Occipital lobe (tissue), 2 donors: ENCODE results near the gene ADAM17. TPM values are rescaled to one million over a fixed set of nuclear protein-coding genes. Genes with fewer than 3 reads are reported as not detected.
A peak's percentile ranks its signal among the peaks of the same experiment; 100 is the strongest.
"Not testable (repeated sequence)": the region's sequence is repeated elsewhere in the genome, so short reads cannot be mapped to it uniquely, and the experiment has no call there.

Experiments used
- DNase-seq: peaks from one replicate; lab custom pipeline; 2025; lab: John Stamatoyannopoulos, UW
- total RNA-seq: library from RNA; depleted of rRNA; stranded (reverse); fragments of >200 nt; gene quantifications from one replicate; pipeline ENCODE4 v1.2.3, GENCODE V29; 2014

The ADAM17 gene
- total RNA-seq, 1 donor from 2014 or later, result 31.2 TPM

DNA sequence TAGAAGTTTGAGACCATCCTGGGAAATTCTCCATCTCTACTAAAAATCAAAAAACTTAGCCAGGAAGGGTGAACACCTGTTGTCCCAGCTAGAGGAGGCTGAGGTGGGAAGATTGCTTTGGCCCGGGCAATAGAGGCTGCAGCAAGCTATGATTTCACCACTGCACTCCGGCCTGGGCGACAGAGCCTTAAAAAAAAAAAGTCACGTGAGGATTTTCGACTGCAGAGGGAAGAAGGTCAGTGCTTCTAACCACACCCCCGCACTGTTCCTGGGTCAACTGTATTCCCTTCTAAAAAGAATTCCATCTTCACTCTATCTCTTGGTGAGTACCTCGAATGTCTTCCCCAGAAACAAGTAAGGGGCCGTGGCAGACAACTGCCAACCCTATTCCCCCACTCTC is 31.3 kb downstream of the ADAM17 start:
- DNase-seq, result no peak

DNA sequence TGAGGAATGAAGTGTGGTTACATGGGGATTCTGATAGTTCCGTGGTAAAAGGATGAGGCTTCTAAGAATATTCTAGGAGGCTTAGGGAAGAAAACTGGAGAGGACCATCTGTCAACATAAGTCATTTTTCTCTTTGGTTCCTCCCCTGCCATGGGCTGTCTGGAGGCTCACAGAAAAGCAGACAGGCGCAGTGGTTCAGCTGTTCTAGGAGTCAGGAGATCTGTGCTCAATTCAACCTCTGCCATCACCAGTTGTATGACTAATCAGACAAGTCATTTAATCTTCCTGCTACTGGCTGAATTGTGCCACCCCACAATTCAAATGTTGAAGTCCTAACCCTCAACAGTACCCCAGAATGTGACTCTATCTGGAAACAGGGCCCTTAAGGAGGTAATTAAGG is 36.4 kb downstream of the ADAM17 start:
- DNase-seq, result no peak

DNA sequence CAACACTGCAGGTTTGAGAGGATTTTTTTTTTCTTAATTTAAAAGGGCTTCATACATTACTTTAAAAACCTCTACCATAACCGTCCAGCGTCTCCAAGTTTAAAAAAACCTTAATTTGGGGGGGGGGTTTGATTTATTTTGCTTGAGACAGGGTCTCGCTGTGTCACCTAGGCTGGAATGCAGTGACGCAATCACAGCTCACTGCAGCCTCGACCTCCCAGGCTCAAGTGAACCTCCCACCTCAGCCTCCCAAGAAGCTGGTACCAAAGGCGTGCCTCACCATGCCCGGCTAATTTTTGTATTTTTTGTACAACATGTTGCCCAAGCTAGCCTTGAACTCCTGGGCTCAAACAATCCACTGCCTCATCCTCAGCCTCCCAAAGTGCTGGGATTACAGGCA is 36.9 kb downstream of the ADAM17 start:
- DNase-seq, result no peak

DNA sequence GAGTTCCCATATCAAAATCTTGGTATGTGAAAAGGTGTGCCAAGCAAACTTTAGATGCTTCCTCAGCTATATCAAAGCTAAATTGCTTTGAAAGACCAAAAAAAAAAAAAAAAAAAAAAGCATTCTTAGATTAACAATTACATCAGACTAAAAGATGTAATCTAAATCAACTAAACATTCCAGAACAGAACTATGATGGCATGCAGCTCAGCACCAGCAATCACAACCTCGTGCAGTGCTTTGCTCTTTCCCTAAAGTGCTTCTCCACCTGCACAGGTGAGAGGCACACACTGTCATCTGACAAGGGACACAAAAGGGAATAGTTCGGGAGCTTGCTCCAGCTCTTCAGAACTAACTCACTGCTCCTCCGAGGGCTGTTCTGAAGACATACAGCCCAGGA is 37.5 kb downstream of the ADAM17 start:
- DNase-seq, result no peak

DNA sequence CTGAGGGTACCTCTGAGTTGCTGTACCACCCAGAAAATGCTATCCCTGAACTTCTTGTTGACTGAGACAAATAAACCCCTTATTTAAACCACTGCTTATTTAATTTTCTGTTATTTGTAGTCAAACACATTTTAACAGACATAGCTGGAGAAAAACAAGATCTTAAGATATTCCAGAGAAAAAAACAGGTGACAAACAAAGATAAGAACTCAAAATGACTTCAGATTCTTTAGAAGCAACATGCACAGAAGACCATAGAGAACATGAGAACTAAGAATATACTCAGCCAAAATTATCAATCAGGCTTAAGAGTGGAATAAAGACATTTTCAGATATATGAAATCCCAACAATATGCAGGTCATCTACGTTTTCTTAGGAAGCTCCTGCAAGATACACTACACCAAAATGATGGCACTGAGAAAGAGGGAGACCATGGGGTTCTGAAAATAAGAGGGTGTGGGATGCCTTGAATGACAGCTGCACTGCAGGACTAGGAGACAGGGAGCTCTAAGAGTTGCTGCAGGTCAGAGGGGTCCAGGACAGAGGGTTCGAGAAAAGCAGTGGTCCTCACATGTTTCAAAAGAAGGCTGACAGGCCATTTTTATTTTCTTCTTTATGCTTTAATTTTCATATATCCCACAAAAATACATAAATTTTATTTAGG is 38.4 kb downstream of the ADAM17 start:
- DNase-seq, result no peak

DNA sequence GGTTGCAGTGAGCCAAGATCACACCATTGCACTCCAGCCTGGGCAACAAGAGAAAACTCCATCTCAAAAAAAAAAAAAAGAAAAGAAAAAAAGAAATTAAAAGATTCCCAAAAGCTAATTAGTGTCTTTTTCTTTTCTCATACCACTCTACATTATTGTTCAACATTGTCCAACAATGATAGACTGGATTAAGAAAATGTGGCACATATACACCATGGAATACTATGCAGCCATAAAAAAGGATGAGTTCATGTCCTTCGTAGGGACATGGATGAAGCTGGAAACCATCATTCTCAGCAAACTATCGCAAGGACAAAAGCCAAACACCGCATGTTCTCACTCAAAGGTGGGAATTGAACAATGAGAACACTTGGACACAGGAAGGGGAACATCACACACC is 41.7 kb downstream of the ADAM17 start:
- not testable (repeated sequence) for DNase-seq

DNA sequence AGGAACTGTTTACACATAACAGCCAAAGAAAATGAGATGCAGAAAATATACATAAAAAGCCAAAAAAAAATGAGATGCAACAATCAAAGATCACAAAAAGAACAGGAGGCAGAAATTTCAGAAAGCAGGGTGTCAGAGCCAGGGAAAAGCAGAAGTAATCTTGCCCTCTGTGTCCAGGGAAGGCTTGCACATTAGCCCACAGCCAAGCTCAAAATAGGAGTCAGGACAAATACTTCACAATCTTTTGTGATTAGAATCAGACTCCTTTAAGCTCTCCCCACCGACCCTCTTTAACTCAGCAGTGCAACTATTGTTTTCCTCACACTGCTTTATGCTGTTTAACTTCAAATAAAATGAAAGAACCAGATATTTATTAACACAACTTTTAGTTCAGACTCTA is 46.7 kb downstream of the ADAM17 start:
- no peak for DNase-seq

DNA sequence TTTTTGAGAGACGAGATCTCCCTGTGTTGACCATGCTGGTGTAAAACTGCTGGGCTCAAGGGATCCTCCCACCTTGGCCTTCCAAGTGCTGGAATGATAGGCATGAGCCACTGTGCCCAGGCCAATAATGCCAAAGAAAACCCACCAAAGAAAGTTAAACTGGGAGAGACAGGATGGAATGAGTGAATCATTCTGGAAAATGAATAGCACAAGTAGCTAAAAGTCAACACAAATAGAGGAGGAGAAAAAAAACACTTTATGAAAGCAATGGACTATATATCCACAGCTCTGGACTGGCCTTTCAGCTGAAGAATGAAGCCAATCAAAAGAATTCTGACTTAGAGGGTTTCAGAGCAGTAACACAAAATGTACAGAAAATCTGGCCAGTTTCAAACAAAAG is 57.4 kb downstream of the ADAM17 start:
- DNase-seq, result no peak

DNA sequence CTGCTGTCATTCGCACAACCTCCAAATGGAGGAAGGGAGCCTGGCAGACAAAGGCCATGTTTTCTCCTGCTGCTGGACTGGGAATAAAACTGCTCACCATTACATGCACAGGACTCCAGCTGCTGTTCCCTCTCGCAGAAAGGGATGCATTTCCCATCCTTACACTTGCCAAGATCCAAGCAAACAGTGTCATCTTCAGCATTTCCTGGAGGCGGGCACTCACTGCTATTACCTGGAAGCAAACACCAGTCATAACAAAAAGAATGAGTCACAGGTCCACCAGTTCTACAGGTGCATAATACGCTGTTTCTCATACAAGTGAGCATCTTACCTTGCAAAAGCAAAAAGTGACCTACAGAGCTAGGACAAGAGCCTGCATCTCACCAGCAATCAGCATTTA is 58.6 kb downstream of the ADAM17 start:
- no peak for DNase-seq

DNA sequence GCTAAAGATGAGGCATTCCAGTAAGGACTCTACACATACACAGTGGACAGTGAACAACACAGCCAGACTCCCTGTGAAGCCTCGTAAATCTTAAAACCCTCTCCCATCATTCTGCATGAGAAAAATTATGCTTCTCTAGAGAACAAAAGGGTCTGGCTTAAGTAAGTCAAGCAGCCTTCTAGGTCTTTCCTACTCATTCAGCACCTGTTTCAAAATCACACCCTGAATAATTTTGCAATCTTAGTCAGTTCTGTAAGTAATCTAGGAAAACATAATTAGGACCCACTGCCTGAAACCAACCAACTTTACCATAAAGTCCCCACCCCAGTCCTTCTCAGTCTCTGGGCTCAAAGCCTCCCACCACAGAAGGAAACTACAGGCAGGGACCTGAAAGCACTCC is 61.5 kb downstream of the ADAM17 start:
- no peak for DNase-seq

DNA sequence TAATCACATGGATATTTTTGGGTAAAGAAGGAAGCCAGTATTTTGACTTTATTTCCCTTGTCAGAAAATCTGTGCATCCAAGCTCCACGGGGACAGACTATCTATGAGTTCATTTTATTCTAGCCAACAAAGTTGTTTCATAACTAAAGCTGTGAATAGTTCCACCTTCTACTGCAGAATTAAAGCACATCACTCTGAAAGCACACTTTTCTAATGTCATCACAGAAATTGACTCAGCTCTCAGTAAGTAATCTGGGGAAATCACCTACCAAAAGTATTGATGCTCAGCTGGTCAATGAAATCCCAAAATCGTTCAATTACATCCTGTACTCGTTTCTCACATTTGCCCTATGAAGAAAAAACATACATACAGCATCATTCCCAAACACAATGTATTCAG is 62.2 kb downstream of the ADAM17 start:
- no peak for DNase-seq

DNA sequence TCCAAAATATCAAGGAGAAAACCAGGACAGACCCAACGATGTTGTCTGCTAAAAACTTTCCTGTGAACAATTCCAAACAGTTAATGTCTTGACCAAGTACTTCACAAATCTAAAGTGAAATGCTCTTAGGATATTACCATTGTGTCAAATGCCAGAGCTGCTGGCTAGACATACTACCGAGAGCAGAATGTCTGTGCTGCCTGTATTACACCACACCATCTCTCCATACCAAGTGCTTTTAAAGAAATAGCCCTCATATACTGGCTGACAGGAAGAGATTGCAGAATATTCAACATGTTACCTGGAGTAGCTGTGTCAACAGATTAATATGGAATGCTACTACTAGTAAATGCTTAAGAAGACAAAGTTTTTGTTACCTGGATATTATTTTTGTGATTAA is 62.7 kb downstream of the ADAM17 start:
- DNase-seq, result no peak

DNA sequence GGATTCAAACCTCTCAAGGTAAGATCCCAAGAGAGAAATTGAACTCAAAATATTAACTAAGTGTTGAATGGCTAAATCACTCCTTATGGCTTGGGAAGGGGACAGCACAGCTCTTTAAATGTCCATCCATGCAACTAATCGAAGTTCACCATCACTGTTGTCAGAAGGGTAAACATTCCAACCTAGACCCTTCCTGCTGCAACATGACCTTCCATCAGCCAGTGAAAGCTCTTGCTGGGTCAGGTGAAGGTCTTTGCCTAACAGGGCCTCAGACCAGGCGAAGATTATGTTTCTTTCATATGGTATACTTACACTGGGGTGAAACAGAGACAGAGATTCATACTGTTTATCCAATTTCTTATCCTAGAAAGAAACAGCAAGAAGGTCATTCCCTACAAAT is 64.8 kb downstream of the ADAM17 start:
- DNase-seq, result no peak

DNA sequence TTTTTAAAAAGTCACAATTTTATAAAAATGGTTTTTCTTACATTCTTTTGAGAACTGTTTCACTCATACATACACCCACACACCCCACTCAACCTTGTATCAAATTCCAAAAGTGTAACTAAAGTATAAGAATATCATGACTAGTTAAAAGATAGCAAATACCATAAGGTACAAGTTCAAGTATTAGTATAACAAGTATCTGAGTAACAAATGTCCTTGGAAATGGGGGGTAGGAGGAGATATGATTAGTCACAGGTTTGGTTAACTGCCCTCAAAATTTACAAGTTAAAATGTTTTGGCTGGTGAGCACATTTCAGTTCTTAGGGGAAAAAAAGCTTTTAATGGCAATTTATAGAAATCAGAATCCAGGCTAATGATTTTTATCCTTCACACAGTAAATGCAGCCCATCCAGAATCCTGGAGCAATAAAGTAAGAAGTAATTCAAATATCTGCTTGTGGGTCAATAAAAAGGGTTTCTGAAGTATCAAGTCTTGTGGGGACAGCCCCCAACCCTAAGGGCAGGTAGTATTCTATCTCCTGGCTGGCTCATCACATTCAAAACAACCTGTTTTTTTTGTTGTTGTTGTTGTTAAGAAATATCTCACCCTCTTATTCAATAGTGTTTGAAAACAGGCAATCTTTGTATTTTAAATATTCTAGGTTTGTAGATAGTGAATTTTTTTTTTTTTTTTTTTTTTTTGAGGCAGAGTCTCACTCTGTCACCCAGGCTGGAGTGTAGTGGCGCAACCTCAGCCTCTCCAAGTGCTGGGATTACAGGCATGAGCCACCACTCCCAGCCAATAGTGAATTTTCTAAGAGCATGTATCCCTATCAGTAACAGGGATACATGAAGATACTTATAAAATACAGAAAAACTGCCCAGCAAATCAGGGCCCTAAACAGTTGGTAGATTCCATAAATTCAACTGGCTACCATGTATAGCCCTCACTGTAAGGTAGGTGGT is 66.8 kb downstream of the ADAM17 start:
- DNase-seq, result no peak

DNA sequence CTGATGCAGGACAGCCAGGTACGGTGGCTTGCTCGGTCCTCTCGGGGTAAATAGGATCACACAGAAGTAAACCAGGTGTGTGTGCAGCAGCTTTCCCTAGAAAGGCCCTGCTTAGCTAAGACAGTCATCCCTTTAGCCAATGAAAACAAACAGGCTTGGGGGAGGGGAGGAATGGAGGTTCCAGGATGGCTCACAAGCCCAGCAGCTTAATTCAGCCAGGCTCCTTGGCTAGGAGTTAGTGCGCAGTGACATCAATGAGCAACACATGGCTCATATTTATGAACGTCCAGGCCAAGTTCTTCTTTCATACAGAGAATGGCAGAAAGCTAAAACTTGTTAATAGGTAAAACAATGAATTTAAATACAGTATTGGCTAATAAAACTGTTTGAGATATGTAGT is 71.1 kb downstream of the ADAM17 start:
- DNase-seq, result no peak

DNA sequence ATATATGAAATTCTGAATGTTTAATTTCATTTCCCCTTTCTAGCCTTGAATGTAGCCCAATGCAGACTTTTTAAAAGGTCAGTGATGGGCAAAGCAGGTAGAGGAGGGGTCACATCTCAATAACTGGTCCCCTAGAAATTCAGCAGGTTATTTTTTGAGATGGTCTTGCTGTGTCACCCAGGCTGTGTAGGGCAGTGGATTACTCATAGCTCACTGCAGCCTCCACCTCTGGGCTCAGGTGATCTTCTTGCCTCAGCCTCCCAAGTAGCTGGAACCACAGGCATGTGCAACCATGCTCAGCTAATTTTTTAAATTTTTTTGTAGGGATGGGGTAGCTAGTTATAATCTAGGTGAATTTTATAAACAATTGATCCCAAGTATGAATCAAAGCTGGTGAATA is 72.5 kb downstream of the ADAM17 start:
- DNase-seq, result no peak

DNA sequence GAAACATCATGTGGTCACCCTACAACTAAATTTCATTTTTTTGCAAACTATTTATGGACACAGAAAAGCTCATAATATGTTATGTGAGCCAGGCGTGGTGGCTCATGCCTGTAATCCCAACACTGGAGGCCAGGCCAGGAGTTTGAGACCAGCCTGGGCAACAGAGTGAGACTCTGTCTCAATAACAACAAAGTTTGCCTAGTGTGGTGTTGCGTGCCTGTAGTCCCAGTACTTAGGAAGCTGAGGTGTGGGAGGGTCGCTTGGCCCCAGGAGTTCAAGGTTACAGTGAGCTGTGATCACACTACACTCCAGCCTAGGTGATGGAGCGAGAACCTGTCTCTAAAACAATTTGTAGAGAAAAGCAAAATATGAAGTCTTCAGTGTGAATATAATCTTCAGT is 75.5 kb downstream of the ADAM17 start:
- DNase-seq, result no peak

DNA sequence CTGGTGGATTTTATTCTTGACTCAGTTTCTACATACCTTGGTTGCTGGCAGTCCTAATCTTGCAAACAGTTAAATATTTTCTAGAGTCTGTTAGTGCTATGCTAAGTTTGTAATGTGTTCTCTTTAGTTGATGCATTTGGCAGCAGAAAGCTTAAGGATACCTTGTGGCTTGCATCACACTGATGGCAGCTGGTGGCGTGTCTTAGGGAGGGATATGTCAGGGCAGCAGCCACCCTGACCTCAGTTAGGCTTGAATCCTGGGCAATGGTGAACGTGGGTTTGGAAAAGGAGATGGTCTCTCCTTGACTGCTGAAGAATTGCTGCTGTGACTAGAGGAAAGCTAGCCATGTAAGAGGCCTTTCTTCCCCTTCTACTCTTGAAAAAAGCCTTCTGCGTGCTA is 77.1 kb downstream of the ADAM17 start:
- DNase-seq, result no peak

DNA sequence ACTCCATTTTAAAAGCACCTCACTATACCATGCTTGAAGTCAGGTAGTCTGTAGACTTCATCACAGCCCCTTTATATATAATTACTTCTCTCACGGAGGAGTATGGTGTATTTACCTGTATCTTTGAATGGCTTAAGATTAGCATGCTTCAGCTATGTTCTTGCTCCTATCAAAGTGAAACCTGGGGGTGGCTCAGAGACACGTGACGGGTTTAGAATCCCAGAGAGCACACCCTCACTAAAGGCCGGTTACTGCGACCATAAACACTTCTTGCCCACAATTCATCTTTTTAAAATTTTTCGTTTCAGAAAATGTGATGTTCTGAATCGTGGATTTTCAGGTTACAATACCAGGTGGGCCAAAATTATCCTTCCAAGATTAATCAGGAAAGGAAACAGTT is 77.7 kb downstream of the ADAM17 start:
- no peak for DNase-seq

DNA sequence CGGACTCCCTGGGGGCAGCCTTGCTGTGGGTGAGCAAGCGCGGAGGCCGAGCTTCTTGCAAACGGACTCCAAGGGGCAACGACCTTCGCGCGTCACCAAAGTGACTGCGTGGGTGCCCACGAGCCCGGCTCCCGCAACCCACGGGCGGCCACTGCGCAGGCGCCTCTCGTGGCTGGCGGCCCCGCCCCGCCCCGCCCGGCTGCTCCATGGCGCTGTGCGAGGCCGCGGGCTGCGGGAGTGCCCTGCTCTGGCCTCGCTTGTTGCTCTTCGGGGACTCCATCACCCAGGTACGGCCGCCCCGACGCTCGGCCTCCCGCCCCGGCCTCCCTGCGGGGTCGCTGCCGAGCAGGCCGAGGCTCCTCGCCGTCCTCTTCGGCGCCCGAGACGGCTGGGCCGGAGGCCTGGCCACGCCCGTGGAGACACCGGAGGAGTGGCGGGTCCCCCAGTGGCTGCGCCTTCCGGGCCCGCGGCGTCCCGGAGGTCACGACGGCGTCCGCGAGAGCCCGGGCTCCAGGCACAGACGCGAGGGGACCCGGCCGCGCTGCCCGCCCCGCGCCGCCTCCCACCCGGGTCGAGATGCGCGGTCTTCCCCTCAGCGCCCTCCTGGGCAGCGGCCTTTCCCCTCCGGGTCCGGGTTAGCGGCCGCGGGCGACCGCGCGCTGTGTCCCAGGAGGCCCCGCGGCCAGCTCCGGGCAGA is 81.1 kb downstream of the ADAM17 start, which contains the start of gene IAH1:
Gene IAH1 (plus strand): TSS at position 191 of the 697 bp plus-strand sequence. CDS start 16 bp downstream, at position 207.
- peak; percentile 67 for DNase-seq

DNA sequence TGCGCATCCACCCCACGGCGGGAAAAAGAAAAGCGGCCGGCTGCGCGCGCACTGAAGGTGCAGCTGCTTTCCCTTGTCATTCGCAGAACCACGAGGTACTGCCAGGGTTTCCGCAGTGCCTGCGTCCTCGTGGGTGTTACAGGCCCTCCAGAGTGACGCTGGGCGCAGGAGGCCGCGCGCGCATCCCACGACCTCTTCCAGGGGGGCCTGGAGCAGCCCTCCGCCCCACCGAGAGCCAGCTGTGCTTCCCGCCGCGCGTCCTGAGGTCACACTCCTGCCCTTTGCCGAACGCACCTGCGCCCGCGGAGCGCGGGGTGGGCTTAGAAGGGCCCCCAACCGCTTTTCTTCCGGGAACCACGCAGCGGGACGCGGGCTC is 81.7 kb downstream of the ADAM17 start:
- peak; percentile 59 for DNase-seq

DNA sequence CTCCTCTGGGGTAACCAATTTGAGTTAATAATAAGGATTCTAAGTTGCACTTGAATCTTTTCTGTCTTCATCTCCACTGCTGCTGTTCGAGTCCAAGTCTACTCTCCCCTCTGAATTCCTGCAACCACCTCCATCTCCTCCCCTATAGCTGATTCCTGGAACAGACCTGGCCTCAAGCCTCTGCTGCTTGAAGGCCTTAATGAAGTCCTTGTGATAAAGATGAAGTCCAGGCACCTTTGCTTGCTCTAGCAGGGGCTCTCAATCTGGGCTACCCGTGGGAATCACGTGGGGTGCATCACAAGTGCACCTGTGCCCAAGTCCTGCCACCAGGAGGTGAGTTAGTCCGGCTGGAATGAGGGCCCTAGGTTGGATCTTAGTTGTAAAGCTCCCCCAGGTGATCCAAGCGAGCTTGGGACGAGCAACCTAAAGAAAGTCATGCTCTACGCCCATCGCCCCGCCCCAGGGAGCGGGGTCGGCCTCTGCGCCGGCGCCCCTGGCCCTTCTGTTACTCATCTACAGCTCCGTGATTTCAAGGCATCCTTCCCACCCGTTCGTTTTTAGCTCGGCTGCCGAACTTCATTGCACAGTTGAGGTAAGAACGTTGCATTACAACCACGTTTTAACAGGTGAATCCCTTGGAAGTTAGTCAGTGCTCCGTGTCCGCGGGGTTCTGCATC is 82.2 kb downstream of the ADAM17 start:
- DNase-seq, result no peak
